Gastroesophageal sphincter (tissue), 4 donors: ENCODE data around the gene PSMD5. TPM values are rescaled to one million over a fixed set of nuclear protein-coding genes. Genes with fewer than 3 reads are reported as not detected.

Experiments used
- ATAC-seq: fragments of 150-250 bp; one replicate; pipeline ENCODE4 v1.9.1; 2016; ENCODE audit warnings: mild to moderate bottlenecking, moderate library complexity
- H3K27ac ChIP-seq, 4 donors: fragments of 200-600 bp; sonication (generic) in 3 of 4; 1 replicate in 3 of 4; 2 replicates in 1 of 4; pipeline ENCODE4 v1.5.1; 2016 to 2019
- H3K27me3 ChIP-seq: fragments of 200-600 bp; sonication (generic); one replicate; pipeline ENCODE4 v1.5.1; 2019
- H3K36me3 ChIP-seq, 2 donors: fragments of 200-600 bp; sonication (generic); one replicate each; pipeline ENCODE4 v1.5.1; 2019; ENCODE audit warnings: control low read depth in 1 of 2
- H3K4me1 ChIP-seq, 3 donors: fragments of 200-600 bp; sonication (generic); 1 replicate in 2 of 3; 2 replicates in 1 of 3; pipeline ENCODE4 v1.5.1; 2016 to 2019; ENCODE audit warnings: control low read depth in 2 of 3
- H3K4me3 ChIP-seq, 2 donors: fragments of 200-600 bp; sonication (generic); one replicate each; pipeline ENCODE4 v1.5.1; 2019; ENCODE audit warnings: mild to moderate bottlenecking in 1 of 2, moderate library complexity in 1 of 2
- H3K9me3 ChIP-seq, 3 donors: fragments of 200-600 bp; sonication (generic); one replicate each; pipeline ENCODE4 v1.5.1; 2017 to 2019; ENCODE audit warnings: control low read depth in 2 of 3
- CTCF ChIP-seq, 4 experiments: fragments of 200-600 bp in 2 of 4; fragments of 450-650 bp in 2 of 4; sonication (generic) in 1 of 4; IDR thresholded peaks; one replicate each; pipeline ENCODE4 v1.5.1; 2017 to 2019; ENCODE audit warnings: antibody characterized with exemption in 4 of 4, mild to moderate bottlenecking in 2 of 4, moderate library complexity in 2 of 4
- EP300 ChIP-seq: sonication (generic); formaldehyde crosslinking; IDR thresholded peaks from one replicate; pipeline ENCODE4 v1.6.1; 2017; ENCODE audit warnings: antibody characterized with exemption, mild to moderate bottlenecking
- POLR2A ChIP-seq, 2 donors: fragments of 450-650 bp; IDR thresholded peaks; one replicate each; pipeline ENCODE4 v1.6.1; 2017; ENCODE audit warnings: antibody characterized with exemption in 2 of 2, mild to moderate bottlenecking in 2 of 2, moderate library complexity in 1 of 2
- POLR2AphosphoS5 ChIP-seq: sonication (generic); formaldehyde crosslinking; IDR thresholded peaks from one replicate; pipeline ENCODE4 v1.6.1; 2017; ENCODE audit warnings: antibody characterized with exemption
- WGBS, 2 donors: methylation state at CpG; one replicate each; pipeline ENCODE4 v1.1.5; 2018; ENCODE audit warnings: low coverage in 1 of 2; 5-methylcytosine and 5-hydroxymethylcytosine counted together
- total RNA-seq, 4 donors: library from RNA; depleted of rRNA; stranded (reverse); fragments of >200 nt; gene quantifications; one replicate each; pipeline ENCODE4 v1.1.0, GENCODE V29; 2016

Gene PSMD5
- total RNA-seq, 4 donors from 2014 or later = 26.8 to 42.8 (median 33.2) TPM

GRCh38 chr9:120773256-120773655 is 69.5 kb downstream of the PSMD5 start:
- H3K4me1 ChIP-seq = peaks cover 0 to under 1% (median 0%) of the 10 kb centered on the region in 3 donors
- ATAC-seq = no peak
- no peaks in the 10 kb centered on the region for H3K27me3 ChIP-seq
- TF ChIP-seq POLR2AphosphoS5 (no peak), EP300 (no peak), POLR2A (IDR thresholded peaks at IDR 0.05) (no peak), CTCF (IDR thresholded peaks at IDR 0.05) (no peak)
- no peak overlapping the region for H3K4me3 ChIP-seq
- H3K36me3 ChIP-seq = peaks cover 7 to 100% of the 10 kb centered on the region in 2 donors
- H3K9me3 ChIP-seq = no peaks in the 10 kb centered on the region
- no peak overlapping the region for H3K27ac ChIP-seq
- WGBS, 2 donors = 86 to 93% methylated on average over 3 of the region's 3 CpGs

GRCh38 chr9:120770931-120771330 is 71.8 kb downstream of the PSMD5 start:
- H3K9me3 ChIP-seq = no peaks in the 10 kb centered on the region
- peaks cover 7 to 100% of the 10 kb centered on the region in 2 donors for H3K36me3 ChIP-seq
- no peak overlapping the region for H3K27ac ChIP-seq
- TF ChIP-seq POLR2A (IDR thresholded peaks at IDR 0.05) = no peak
- TF ChIP-seq CTCF (IDR thresholded peaks at IDR 0.05) = no peak
- TF ChIP-seq EP300 = no peak
- TF ChIP-seq POLR2AphosphoS5 = no peak
- no peak overlapping the region for H3K4me3 ChIP-seq
- WGBS, 2 donors = 84 to 88% methylated on average over 3 to 4 of the region's 4 CpGs
- no peak for ATAC-seq
- no peaks in the 10 kb centered on the region for H3K27me3 ChIP-seq
- no peaks in the 10 kb centered on the region for H3K4me1 ChIP-seq

GRCh38 chr9:120768886-120769285 is 73.8 kb downstream of the PSMD5 start:
- H3K9me3 ChIP-seq = no peaks in the 10 kb centered on the region
- no peaks in the 10 kb centered on the region for H3K4me1 ChIP-seq
- ATAC-seq = no peak
- TF ChIP-seq POLR2A (IDR thresholded peaks at IDR 0.05) = no peak
- no peaks in the 10 kb centered on the region for H3K27me3 ChIP-seq
- 80 to 100% methylated on average over 1 of the region's 1 CpG for WGBS, 2 donors
- no peak overlapping the region for H3K27ac ChIP-seq
- peaks cover 7 to 100% of the 10 kb centered on the region in 2 donors for H3K36me3 ChIP-seq
- no peak overlapping the region for H3K4me3 ChIP-seq

GRCh38 chr9:120768247-120768646 is 74.5 kb downstream of the PSMD5 start:
- H3K27ac ChIP-seq = no peak overlapping the region
- no peaks in the 10 kb centered on the region for H3K27me3 ChIP-seq
- H3K4me1 ChIP-seq = no peaks in the 10 kb centered on the region
- ATAC-seq = no peak
- 92% methylated on average over 4 of the region's 4 CpGs; no CpG with 5 or more reads in 1 of the 2 donors for WGBS, 2 donors
- H3K9me3 ChIP-seq = no peaks in the 10 kb centered on the region
- TF ChIP-seq POLR2AphosphoS5 (no peak), EP300 (no peak), CTCF (IDR thresholded peaks at IDR 0.05) (no peak), POLR2A (IDR thresholded peaks at IDR 0.05) (no peak)
- peaks cover 7 to 100% of the 10 kb centered on the region in 2 donors for H3K36me3 ChIP-seq
- H3K4me3 ChIP-seq = no peak overlapping the region

DNA sequence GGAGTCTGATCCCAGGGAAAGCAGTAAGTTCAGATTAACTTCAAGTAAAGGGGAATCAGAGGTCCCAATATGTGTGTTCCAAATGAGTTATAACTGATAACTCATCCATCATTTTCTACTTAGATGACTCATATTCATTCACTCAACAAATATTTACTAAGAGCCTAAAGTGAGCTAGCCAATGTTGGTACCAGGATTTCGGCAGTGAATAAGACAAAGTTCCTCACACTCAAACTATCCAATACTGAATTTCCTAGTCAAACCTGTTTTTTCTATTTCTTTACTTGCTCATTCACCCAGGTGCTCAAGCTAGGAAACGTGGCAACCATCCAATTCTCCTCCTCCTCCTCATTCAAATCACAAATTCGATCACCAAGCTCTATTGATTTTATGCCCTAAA is 75.3 kb downstream of the PSMD5 start:
- Histone ChIP-seq H3K36me3 (peaks cover 7 to 100% of the 10 kb centered on the region in 2 donors), H3K4me1 (no peaks in the 10 kb centered on the region), H3K27ac (no peak overlapping the region), H3K4me3 (no peak overlapping the region), H3K27me3 (no peaks in the 10 kb centered on the region), H3K9me3 (no peaks in the 10 kb centered on the region)
- 72 to 85% methylated on average over 3 of the region's 3 CpGs for WGBS, 2 donors
- TF ChIP-seq POLR2AphosphoS5 (no peak), EP300 (no peak), POLR2A (IDR thresholded peaks at IDR 0.05) (no peak), CTCF (IDR thresholded peaks at IDR 0.05) (no peak)
- no peak for ATAC-seq

Other genes starting within 250 kb of the PSMD5 start
- 10 to 100 TPM; 19.7 to 24.7 (median 21.5) TPM for gene MEGF9, start 128.5 kb downstream of the PSMD5 start, total RNA-seq
- gene FBXW2, start 49.5 kb downstream of the PSMD5 start, total RNA-seq = 10 to 100 TPM; 41.8 to 57.1 (median 50.0) TPM
- 10 to 100 TPM; 27.0 to 82.5 (median 54.3) TPM for gene PHF19, start 34.3 kb upstream of the PSMD5 start, total RNA-seq
- gene TRAF1, start 83.9 kb upstream of the PSMD5 start, total RNA-seq = 10 to 100 TPM in 1 of 4 donors, 1 to 10 TPM in 3; 1.2 to 14.3 (median 7.1) TPM
- gene C5, start 207.4 kb upstream of the PSMD5 start, total RNA-seq = 1 to 10 TPM; 2.7 to 8.9 (median 6.3) TPM
- 10 to 100 TPM in 3 of 4 donors, 1 to 10 TPM in 1; 7.3 to 18.7 (median 16.9) TPM for gene CNTRL, start 232.0 kb upstream of the PSMD5 start, total RNA-seq